22Rv1 (cell line): Measurements from ENCODE around the gene OTUD5.

Experiments used
- H3K27ac ChIP-seq: fragments of 450-650 bp; 2 replicates; pipeline ENCODE4 v1.5.1; 2017
- CTCF ChIP-seq: fragments of 450-650 bp; IDR thresholded peaks from 2 replicates; pipeline ENCODE4 v1.5.1; 2017; ENCODE audit warnings: mild to moderate bottlenecking
- ZFX ChIP-seq: fragments of 450-650 bp; IDR thresholded peaks from 2 replicates; pipeline ENCODE4 v1.6.1; 2017; ENCODE audit warnings: antibody characterized with exemption, borderline replicate concordance

OTUD5 gene

GRCh38 chrX:48901069-48901468 lies 56.3 kb downstream of the OTUD5 start:
- TF ChIP-seq CTCF (no peak), ZFX (no peak)
- H3K27ac ChIP-seq = no peak overlapping the region

- TF ChIP-seq ZFX = no peak
- TF ChIP-seq CTCF = no peak
- peak overlapping the region; percentile 89; the same call in 1 of the 2 replicates for H3K27ac ChIP-seq
These were observed 58.4 kb downstream of the OTUD5 start for GRCh38 chrX:48899078-48899410.

- peak within 1 kb of the TSS; percentile 89 for H3K27ac ChIP-seq
- TF ChIP-seq CTCF (no peak), ZFX (no peak)
These were observed 59.6 kb downstream of the OTUD5 start, which contains the start of the genes PQBP1 and TIMM17B for GRCh38 chrX:48897625-48898306. PQBP1 (plus strand) TSS chrX:48897930; CDS start chrX:48898510, 580 bp downstream. TIMM17B (minus strand) TSS chrX:48897768; CDS start chrX:48897749, 19 bp downstream.

GRCh38 chrX:48897157-48897624 lies 60.2 kb downstream of the OTUD5 start:
- H3K27ac ChIP-seq = peak overlapping the region; percentile 89
- TF ChIP-seq CTCF = no peak

GRCh38 chrX:48896611-48897011 lies 60.8 kb downstream of the OTUD5 start:
- peak overlapping the region; percentile 89 for H3K27ac ChIP-seq
- TF ChIP-seq ZFX (no peak), CTCF (no peak)

- H3K27ac ChIP-seq = no peak overlapping the region
- TF ChIP-seq CTCF (no peak), ZFX (no peak)
These were observed 62.5 kb downstream of the OTUD5 start for GRCh38 chrX:48894891-48895290.

- TF ChIP-seq ZFX (no peak), CTCF (no peak)
- H3K27ac ChIP-seq = no peak overlapping the region
These were observed 63.7 kb downstream of the OTUD5 start for GRCh38 chrX:48893556-48894348.
